Measurements from ENCODE around the gene EVI5. TPM values are rescaled to one million over a fixed set of nuclear protein-coding genes. Genes with fewer than 3 reads are reported as not detected.
"Not testable (repeated sequence)": the region's sequence is repeated elsewhere in the genome, so short reads cannot be mapped to it uniquely, and the experiment has no call there.

The EVI5 gene
- total RNA-seq, 1 donor from 2014 or later, result 29.7 TPM

- no peaks in the 10 kb centered on the region for H3K27me3 ChIP-seq
- no peak overlapping the region for H3K4me3 ChIP-seq
- intact Hi-C loops (cut with DNase I), result no loop called here
- DNase-seq (ENCODE audit: extremely low spot score in 2 of 2), result no peak
- no peak for TF ChIP-seq CTCF (IDR thresholded peaks at IDR 0.05)
- TF ChIP-seq POLR2A (IDR thresholded peaks at IDR 0.05), result no peak
- no peaks in the 10 kb centered on the region for H3K4me1 ChIP-seq
- no peaks in the 10 kb centered on the region for H3K9me3 ChIP-seq
- H3K27ac ChIP-seq, result no peak overlapping the region
- H3K36me3 ChIP-seq, result no peaks in the 10 kb centered on the region
Observed at GRCh38 chr1:92721886-92722285, 63.0 kb downstream of the EVI5 start.

- H3K4me3 ChIP-seq; DNase-seq (ENCODE audit: extremely low spot score in 2 of 2); H3K9me3 ChIP-seq; H3K36me3 ChIP-seq; H3K4me1 ChIP-seq; H3K27me3 ChIP-seq; H3K27ac ChIP-seq; intact Hi-C loops (cut with DNase I): not testable (repeated sequence)
Observed at GRCh38 chr1:92721157-92721556, 63.8 kb downstream of the EVI5 start.

- H3K27ac ChIP-seq; H3K9me3 ChIP-seq; DNase-seq (ENCODE audit: extremely low spot score in 2 of 2); H3K27me3 ChIP-seq; H3K4me3 ChIP-seq; H3K4me1 ChIP-seq; H3K36me3 ChIP-seq; intact Hi-C loops (cut with DNase I): not testable (repeated sequence)
Observed at GRCh38 chr1:92715476-92715951, 69.4 kb downstream of the EVI5 start.

GRCh38 chr1:92713939-92714338 is 71.0 kb downstream of the EVI5 start:
- Histone ChIP-seq H3K4me3 (no peak overlapping the region), H3K4me1 (no peaks in the 10 kb centered on the region), H3K27me3 (no peaks in the 10 kb centered on the region), H3K9me3 (no peaks in the 10 kb centered on the region), H3K27ac (no peak overlapping the region), H3K36me3 (no peaks in the 10 kb centered on the region)
- TF ChIP-seq CTCF (IDR thresholded peaks at IDR 0.05) (no peak), POLR2AphosphoS5 (IDR thresholded peaks at IDR 0.05; ENCODE audit: insufficient read depth in 1 of 2, low read depth in 1 of 2) (no peak), POLR2A (IDR thresholded peaks at IDR 0.05) (no peak)
- intact Hi-C loops (cut with DNase I), result no loop called here
- DNase-seq (ENCODE audit: extremely low spot score in 2 of 2), result no peak

- H3K9me3 ChIP-seq, result no peaks in the 10 kb centered on the region
- H3K27me3 ChIP-seq, result no peaks in the 10 kb centered on the region
- no peak for DNase-seq (ENCODE audit: extremely low spot score in 2 of 2)
- H3K27ac ChIP-seq, result no peak overlapping the region
- H3K4me1 ChIP-seq, result no peaks in the 10 kb centered on the region
- TF ChIP-seq POLR2A (IDR thresholded peaks at IDR 0.05) (no peak), CTCF (IDR thresholded peaks at IDR 0.05) (no peak), POLR2AphosphoS5 (IDR thresholded peaks at IDR 0.05; ENCODE audit: insufficient read depth in 1 of 2, low read depth in 1 of 2) (no peak)
- no peak overlapping the region for H3K4me3 ChIP-seq
- H3K36me3 ChIP-seq, result peaks cover 0 to 4% of the 10 kb centered on the region in 2 donors
- intact Hi-C loops (cut with DNase I), result no loop called here
Observed at GRCh38 chr1:92711473-92712165, 73.3 kb downstream of the EVI5 start.

GRCh38 chr1:92709738-92710137 is 75.2 kb downstream of the EVI5 start:
- H3K27ac ChIP-seq, result no peak overlapping the region
- no peak for DNase-seq (ENCODE audit: extremely low spot score in 2 of 2)
- intact Hi-C loops (cut with DNase I), result no loop called here
- no peaks in the 10 kb centered on the region for H3K4me1 ChIP-seq
- no peaks in the 10 kb centered on the region for H3K27me3 ChIP-seq
- TF ChIP-seq POLR2AphosphoS5 (IDR thresholded peaks at IDR 0.05; ENCODE audit: insufficient read depth in 1 of 2, low read depth in 1 of 2) (no peak), CTCF (IDR thresholded peaks at IDR 0.05) (no peak), POLR2A (IDR thresholded peaks at IDR 0.05) (no peak)
- no peak overlapping the region for H3K4me3 ChIP-seq
- peaks cover 0 to 4% of the 10 kb centered on the region in 2 donors for H3K36me3 ChIP-seq
- no peaks in the 10 kb centered on the region for H3K9me3 ChIP-seq
